Left kidney (tissue), 8 donors: ENCODE results near the gene ARPC1B. TPM values are rescaled to one million over a fixed set of nuclear protein-coding genes. Genes with fewer than 3 reads are reported as not detected.
A peak's percentile ranks its signal among the peaks of the same experiment; 100 is the strongest.
"Not testable (repeated sequence)": the region's sequence is repeated elsewhere in the genome, so short reads cannot be mapped to it uniquely, and the experiment has no call there.

Source experiments
- DNase-seq: peaks from one replicate; pipeline ENCODE4 v3.0.0-alpha.2; 2013
- long read RNA-seq, 8 donors: transcript quantifications; one replicate each; lab custom pipeline, GENCODE V29; 2026
- polyA plus RNA-seq: library from polyadenylated mRNA; unstranded; fragments of 120-200 nt; gene quantifications from one replicate; pipeline ENCODE4 v1.2.1, GENCODE V29; 2013; ENCODE audit not compliant: insufficient read length

ARPC1B gene
- 26.9 TPM for polyA plus RNA-seq
- long read RNA-seq, donor 1, transcript ARPC1B-201 (10 exons, 1,564 nt), result major isoform, 15 of 197 reads
- long read RNA-seq, donor 1, partial matches to known transcripts, result 121 of 197 reads
- long read RNA-seq, donor 1, other reads (novel, unspliced or antisense), result 59 of 197 reads
- long read RNA-seq, donor 2, transcript ARPC1B-201 (10 exons, 1,564 nt), result major isoform, 9 of 152 reads
- long read RNA-seq, donor 2, partial matches to known transcripts, result 104 of 152 reads
- long read RNA-seq, donor 2, other reads (novel, unspliced or antisense), result 35 of 152 reads
- long read RNA-seq, donor 3, transcript ARPC1B-201 (10 exons, 1,564 nt), result major isoform, 8 of 44 reads
- long read RNA-seq, donor 3, partial matches to known transcripts, result 36 of 44 reads
- long read RNA-seq, donor 3, other reads (novel, unspliced or antisense), result 0 of 44 reads
- long read RNA-seq, donor 4, result 0 reads
- long read RNA-seq, donor 5, transcript ARPC1B-201 (10 exons, 1,564 nt), result major isoform, 25 of 30 reads
- long read RNA-seq, donor 5, partial matches to known transcripts, result 0 of 30 reads
- long read RNA-seq, donor 5, other reads (novel, unspliced or antisense), result 0 of 30 reads
- long read RNA-seq, donor 6, transcript ARPC1B-201 (10 exons, 1,564 nt), result major isoform, 9 of 20 reads
- long read RNA-seq, donor 6, partial matches to known transcripts, result 6 of 20 reads
- long read RNA-seq, donor 6, other reads (novel, unspliced or antisense), result 0 of 20 reads
- long read RNA-seq, donor 7, transcript ARPC1B-201 (10 exons, 1,564 nt), result major isoform, 16 of 21 reads
- long read RNA-seq, donor 7, partial matches to known transcripts, result 0 of 21 reads
- long read RNA-seq, donor 7, other reads (novel, unspliced or antisense), result 0 of 21 reads
- long read RNA-seq, donor 8, transcript ARPC1B-201 (10 exons, 1,564 nt), result major isoform, 8 of 9 reads
- long read RNA-seq, donor 8, partial matches to known transcripts, result 0 of 9 reads
- long read RNA-seq, donor 8, other reads (novel, unspliced or antisense), result 0 of 9 reads

GRCh38 chr7:99374111-99375064, at the start of gene ARPC1B:
TSS of gene ARPC1B (plus strand) at chr7:99374730. CDS start at chr7:99385715, 10,985 bp downstream.
- DNase-seq, result no peak

- no peak for DNase-seq
Measured at GRCh38 chr7:99325001-99325493, 49.5 kb upstream of the ARPC1B start.

- DNase-seq, result peak; percentile 91
Measured at GRCh38 chr7:99325592-99326407, 48.7 kb upstream of the ARPC1B start, which contains the start of gene ARPC1A. TSS of gene ARPC1A (plus strand) at chr7:99325898. CDS start at chr7:99333354, 7,456 bp downstream.

- no peak for DNase-seq
Measured at GRCh38 chr7:99326408-99326782, 48.1 kb upstream of the ARPC1B start.

- DNase-seq, result not testable (repeated sequence)
Measured at GRCh38 chr7:99330314-99330961, 44.1 kb upstream of the ARPC1B start.

- no peak for DNase-seq
Measured at GRCh38 chr7:99331002-99331401, 43.5 kb upstream of the ARPC1B start.

- no peak for DNase-seq
Measured at GRCh38 chr7:99339595-99339994, 34.9 kb upstream of the ARPC1B start.

- no peak for DNase-seq
Measured at GRCh38 chr7:99340659-99341058, 33.9 kb upstream of the ARPC1B start.

GRCh38 chr7:99344061-99344647, 30.4 kb upstream of the ARPC1B start:
- no peak for DNase-seq

GRCh38 chr7:99350641-99351040, 23.9 kb upstream of the ARPC1B start:
- DNase-seq, result not testable (repeated sequence)

- DNase-seq, result no peak
Measured at GRCh38 chr7:99352247-99352646, 22.3 kb upstream of the ARPC1B start.

- DNase-seq, result no peak
Measured at GRCh38 chr7:99355098-99355497, 19.4 kb upstream of the ARPC1B start.

- DNase-seq, result no peak
Measured at GRCh38 chr7:99357701-99358490, 16.6 kb upstream of the ARPC1B start.

- DNase-seq, result not testable (repeated sequence)
Measured at GRCh38 chr7:99358521-99358920, 16.0 kb upstream of the ARPC1B start.

- DNase-seq, result no peak
Measured at GRCh38 chr7:99359465-99360154, 14.9 kb upstream of the ARPC1B start.

- no peak for DNase-seq
Measured at GRCh38 chr7:99362801-99363200, 11.7 kb upstream of the ARPC1B start.

- DNase-seq, result no peak
Measured at GRCh38 chr7:99363286-99363685, 11.2 kb upstream of the ARPC1B start.
